Ascending aorta (tissue), 2 donors: ENCODE measurements around the gene RFC3. TPM values are rescaled to one million over a fixed set of nuclear protein-coding genes. Genes with fewer than 3 reads are reported as not detected.

Experiments
- DNase-seq, 2 donors: peaks; one replicate each; pipeline ENCODE4 v3.0.0-alpha.2; 2019; ENCODE audit warnings: low spot score in 2 of 2
- H3K27ac ChIP-seq, 2 donors: fragments of 200-600 bp; sonication (generic); one replicate each; pipeline ENCODE4 v1.5.1; 2016 to 2017; ENCODE audit warnings: mild to moderate bottlenecking in 1 of 2
- H3K27me3 ChIP-seq: fragments of 200-600 bp; sonication (generic); one replicate; pipeline ENCODE4 v1.5.1; 2017
- H3K36me3 ChIP-seq, 2 donors: fragments of 200-600 bp; sonication (generic); one replicate each; pipeline ENCODE4 v1.5.1; 2016
- H3K4me1 ChIP-seq, 2 donors: fragments of 200-600 bp; sonication (generic); one replicate each; pipeline ENCODE4 v1.5.1; 2016 to 2017; ENCODE audit warnings: mild to moderate bottlenecking in 1 of 2
- H3K4me3 ChIP-seq, 2 donors: fragments of 200-600 bp; sonication (generic); one replicate each; pipeline ENCODE4 v1.5.1; 2016 to 2017; ENCODE audit warnings: mild to moderate bottlenecking in 1 of 2
- H3K9me3 ChIP-seq, 2 donors: fragments of 200-600 bp; sonication (generic); one replicate each; pipeline ENCODE4 v1.5.1; 2016
- intact Hi-C: fragments of 100-400 bp; cut with DNase I; formaldehyde crosslinking; loops from one replicate; pipeline ENCODE4 v1.15.1; 2023
- total RNA-seq: library from RNA; depleted of rRNA; stranded (reverse); fragments of >200 nt; gene quantifications from one replicate; pipeline ENCODE4 v1.1.0, GENCODE V29; 2016
- TF ChIP-seq, protein P1 (sequence below), 3 experiments: fragments of 200-600 bp in 2 of 3; fragments of 450-650 bp in 1 of 3; sonication (generic) in 2 of 3; IDR thresholded peaks; one replicate each; pipeline ENCODE4 v1.5.1; 2016 to 2019; ENCODE audit warnings: antibody characterized with exemption in 3 of 3, mild to moderate bottlenecking in 1 of 3, moderate library complexity in 1 of 3

The RFC3 gene, protein sequence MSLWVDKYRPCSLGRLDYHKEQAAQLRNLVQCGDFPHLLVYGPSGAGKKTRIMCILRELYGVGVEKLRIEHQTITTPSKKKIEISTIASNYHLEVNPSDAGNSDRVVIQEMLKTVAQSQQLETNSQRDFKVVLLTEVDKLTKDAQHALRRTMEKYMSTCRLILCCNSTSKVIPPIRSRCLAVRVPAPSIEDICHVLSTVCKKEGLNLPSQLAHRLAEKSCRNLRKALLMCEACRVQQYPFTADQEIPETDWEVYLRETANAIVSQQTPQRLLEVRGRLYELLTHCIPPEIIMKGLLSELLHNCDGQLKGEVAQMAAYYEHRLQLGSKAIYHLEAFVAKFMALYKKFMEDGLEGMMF
- total RNA-seq, result 6.2 TPM

DNA sequence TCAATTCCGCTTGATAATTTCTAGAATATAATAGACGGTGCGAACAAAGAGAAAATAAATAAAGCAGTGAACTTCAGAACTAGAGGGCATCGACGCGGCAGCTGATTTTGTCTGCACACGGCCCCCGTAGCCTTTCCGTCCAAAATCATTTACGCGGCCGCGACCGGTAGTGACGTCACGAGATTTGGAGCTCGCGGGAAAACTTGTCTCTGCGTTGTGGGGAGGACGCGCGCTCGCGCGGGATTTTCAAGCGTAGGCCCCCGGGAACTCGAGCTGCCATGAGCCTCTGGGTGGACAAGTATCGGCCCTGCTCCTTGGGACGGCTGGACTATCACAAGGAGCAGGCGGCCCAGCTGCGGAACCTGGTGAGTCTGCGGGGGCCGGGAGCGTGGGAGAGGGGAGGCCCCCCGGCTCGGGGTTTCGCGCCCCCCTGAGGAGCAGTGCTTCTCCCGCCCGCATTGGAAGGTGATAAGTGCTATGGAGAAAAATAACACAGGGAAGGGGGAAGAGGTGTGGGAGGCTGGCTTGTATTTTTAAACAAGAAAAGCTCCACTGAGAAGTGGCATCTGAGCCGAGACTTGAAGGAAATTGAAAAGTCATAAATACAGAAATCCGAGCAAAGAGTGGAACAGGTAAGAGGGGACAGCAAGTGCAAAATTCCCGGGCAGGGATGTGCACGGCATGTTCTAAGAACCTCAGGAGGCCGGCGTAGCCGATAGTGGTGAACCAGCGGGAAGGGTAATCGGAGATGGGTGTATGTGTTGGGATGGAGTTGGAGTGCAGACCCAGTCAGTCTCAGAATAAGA is at the start of gene RFC3:
RFC3 (plus strand) TSS at position 249 of the 806 bp plus-strand sequence; CDS start at position 279, 30 bp downstream.
- no peaks in the 10 kb centered on the region for H3K9me3 ChIP-seq
- TF ChIP-seq, protein P1, sequence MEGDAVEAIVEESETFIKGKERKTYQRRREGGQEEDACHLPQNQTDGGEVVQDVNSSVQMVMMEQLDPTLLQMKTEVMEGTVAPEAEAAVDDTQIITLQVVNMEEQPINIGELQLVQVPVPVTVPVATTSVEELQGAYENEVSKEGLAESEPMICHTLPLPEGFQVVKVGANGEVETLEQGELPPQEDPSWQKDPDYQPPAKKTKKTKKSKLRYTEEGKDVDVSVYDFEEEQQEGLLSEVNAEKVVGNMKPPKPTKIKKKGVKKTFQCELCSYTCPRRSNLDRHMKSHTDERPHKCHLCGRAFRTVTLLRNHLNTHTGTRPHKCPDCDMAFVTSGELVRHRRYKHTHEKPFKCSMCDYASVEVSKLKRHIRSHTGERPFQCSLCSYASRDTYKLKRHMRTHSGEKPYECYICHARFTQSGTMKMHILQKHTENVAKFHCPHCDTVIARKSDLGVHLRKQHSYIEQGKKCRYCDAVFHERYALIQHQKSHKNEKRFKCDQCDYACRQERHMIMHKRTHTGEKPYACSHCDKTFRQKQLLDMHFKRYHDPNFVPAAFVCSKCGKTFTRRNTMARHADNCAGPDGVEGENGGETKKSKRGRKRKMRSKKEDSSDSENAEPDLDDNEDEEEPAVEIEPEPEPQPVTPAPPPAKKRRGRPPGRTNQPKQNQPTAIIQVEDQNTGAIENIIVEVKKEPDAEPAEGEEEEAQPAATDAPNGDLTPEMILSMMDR (IDR thresholded peaks at IDR 0.05), result no peak
- peak; percentile 72 to 95 for DNase-seq
- no peaks in the 10 kb centered on the region for H3K27me3 ChIP-seq
- peak within 1 kb of the TSS; percentile 35 to 54 for H3K27ac ChIP-seq
- H3K4me3 ChIP-seq, result peak within 1 kb of the TSS; percentile 71 to 76
- H3K36me3 ChIP-seq, result no peaks in the 10 kb centered on the region
- intact Hi-C loops, result loop anchor here (10.0 kb wide), 1 partner anchor 337 kb away; no protein-coding TSS in a partner anchor
- no peaks in the 10 kb centered on the region for H3K4me1 ChIP-seq

DNA sequence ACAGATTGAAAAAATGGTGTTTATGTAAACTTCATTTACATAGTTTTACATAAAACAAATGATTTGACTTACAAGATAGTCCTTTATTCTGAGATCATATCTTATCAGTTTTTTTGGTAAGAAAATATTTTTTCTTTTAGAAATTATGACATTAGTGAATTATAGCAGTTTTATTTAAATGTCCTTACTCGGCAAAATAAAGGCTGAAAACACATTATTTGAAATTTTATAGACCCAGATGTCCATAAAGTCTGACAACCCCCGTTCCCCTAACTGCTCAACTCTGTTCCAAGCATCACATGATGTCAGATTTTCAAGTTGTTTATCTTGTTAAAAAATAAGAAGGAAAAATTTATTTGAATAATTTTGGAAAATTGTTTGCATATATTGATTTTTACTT is 46.7 kb upstream of the RFC3 start:
- intact Hi-C loops, result no loop called here
- Histone ChIP-seq H3K4me3 (no peak overlapping the region), H3K27ac (no peak overlapping the region), H3K4me1 (no peaks in the 10 kb centered on the region), H3K36me3 (no peaks in the 10 kb centered on the region), H3K27me3 (no peaks in the 10 kb centered on the region), H3K9me3 (no peaks in the 10 kb centered on the region)
- DNase-seq, result no peak
- TF ChIP-seq, protein P1 (IDR thresholded peaks at IDR 0.05), result no peak

DNA sequence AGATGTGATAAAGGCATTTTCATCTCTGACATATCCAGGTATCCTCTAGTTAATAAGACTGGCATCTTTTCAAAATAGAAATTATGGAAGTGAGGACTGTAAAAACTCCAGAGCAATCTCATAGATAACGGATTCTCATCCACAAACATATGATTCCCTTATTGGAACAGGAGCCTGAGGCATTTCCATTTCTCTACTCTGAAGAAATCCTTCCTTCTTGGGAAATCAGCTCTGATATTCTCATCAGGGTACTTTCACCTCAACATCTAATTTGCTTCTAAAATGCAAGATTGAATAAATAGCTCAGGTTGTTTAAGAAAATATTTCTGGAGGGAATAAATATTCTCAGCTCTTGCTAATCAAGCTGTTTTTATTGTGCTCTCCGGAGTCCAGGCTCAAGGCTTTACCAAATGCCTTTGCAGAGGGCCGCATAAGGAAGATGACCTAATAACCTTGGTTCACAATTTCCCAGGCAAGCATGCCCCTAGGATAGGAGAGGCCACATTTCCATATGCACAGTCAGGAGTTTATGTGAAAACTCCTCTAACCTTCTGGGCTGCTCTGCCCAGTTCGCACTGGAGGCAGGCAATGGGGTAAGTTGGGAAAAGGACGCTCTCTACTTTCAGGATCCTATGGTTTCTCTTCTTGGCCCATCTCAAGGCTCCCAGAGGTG is 44.0 kb upstream of the RFC3 start:
- H3K27ac ChIP-seq, result no peak overlapping the region
- no peaks in the 10 kb centered on the region for H3K27me3 ChIP-seq
- no peak overlapping the region for H3K4me3 ChIP-seq
- H3K4me1 ChIP-seq, result no peaks in the 10 kb centered on the region
- no peak for DNase-seq
- no peaks in the 10 kb centered on the region for H3K36me3 ChIP-seq
- no peaks in the 10 kb centered on the region for H3K9me3 ChIP-seq
- TF ChIP-seq, protein P1 (IDR thresholded peaks at IDR 0.05), result no peak
- intact Hi-C loops, result no loop called here

DNA sequence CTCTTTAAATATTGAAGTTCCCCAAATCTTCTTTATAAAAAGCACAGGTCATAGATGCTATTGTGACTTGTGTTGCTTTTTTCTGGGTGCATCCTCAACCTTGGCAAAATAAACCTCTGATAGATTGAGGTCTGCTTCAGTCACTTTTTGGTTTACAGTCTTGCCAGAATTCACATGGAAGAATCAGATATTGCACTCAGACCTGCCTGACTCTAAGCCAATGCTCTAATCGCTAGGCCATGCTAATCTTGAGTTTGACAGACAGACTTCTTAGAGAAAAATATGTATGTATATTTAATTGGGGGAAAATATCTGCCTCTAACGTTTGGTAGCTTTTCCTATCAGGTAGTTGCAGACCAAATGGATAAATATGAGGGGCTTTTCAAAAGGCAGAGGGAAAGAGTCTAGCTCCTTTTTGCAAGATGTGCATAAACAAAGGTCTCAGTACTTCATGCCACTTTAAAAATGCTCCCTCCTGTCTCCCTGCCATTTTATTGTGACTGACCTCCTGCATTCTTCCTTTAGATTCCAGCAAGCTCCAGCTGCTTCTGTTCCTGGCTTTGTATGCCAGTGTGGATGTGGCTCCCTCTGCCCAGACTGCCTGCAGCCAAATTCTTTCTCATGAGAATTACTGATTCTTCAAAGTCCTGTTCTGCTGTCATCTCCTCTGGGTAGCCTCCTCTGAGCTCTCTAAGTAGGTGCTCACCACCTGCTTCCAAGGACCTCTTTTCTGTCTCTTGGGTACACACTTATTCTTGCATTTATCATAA is 42.4 kb upstream of the RFC3 start:
- H3K27me3 ChIP-seq, result no peaks in the 10 kb centered on the region
- intact Hi-C loops, result no loop called here
- H3K27ac ChIP-seq, result no peak overlapping the region
- no peaks in the 10 kb centered on the region for H3K9me3 ChIP-seq
- no peaks in the 10 kb centered on the region for H3K36me3 ChIP-seq
- TF ChIP-seq, protein P1 (IDR thresholded peaks at IDR 0.05), result no peak
- no peak overlapping the region for H3K4me3 ChIP-seq
- no peaks in the 10 kb centered on the region for H3K4me1 ChIP-seq
- no peak for DNase-seq

DNA sequence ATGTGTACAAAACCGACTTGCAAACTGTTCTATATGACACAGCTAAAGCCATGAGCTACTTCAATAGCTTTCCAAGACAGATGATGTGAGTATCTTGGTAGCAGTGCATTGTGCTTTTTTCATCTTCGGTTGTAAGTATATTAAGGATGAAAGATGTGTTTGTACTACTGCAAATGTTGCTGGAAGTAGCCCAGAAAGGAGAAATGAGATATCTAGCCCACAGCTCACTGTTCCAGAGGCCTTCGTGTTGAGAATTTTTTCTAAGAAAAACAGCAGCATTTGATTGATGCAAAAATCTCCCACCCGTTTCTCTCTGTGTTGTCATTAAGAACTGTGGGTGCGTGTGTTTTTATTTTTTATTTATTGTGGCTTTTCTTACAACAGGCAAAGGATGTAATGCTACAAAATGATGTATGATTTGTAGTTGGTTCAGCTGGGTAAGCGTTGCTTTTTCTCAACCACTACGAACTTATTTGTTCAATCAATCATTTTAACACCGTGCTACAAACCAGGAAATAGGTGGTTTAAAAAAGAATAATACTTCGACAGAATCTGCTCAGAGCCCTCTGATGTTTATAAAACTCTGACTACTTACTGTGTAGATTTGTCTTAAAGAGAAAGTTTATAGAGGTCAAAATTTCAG is 41.6 kb upstream of the RFC3 start:
- TF ChIP-seq, protein P1 (IDR thresholded peaks at IDR 0.05), result no peak
- Histone ChIP-seq H3K4me3 (no peak overlapping the region), H3K27ac (no peak overlapping the region), H3K9me3 (no peaks in the 10 kb centered on the region), H3K36me3 (no peaks in the 10 kb centered on the region), H3K4me1 (no peaks in the 10 kb centered on the region), H3K27me3 (no peaks in the 10 kb centered on the region)
- intact Hi-C loops, result no loop called here
- no peak for DNase-seq
